SU-DHL-6 (cell line): ENCODE results near the gene KLK15.

Source experiments
- CTCF ChIP-seq: fragments of 200-600 bp; sonication (generic); IDR thresholded peaks from one replicate; pipeline ENCODE4 v1.5.1; 2017; ENCODE audit warnings: antibody characterized with exemption, mild to moderate bottlenecking, low read length, moderate library complexity; ENCODE audit not compliant: insufficient read depth, poor library complexity, severe bottlenecking
- EZH2phosphoT487 ChIP-seq: fragments of 200-600 bp; sonication (generic), shearing (Covaris generic); conservative IDR thresholded peaks from 2 replicates; pipeline ENCODE4 v1.6.1; 2018; ENCODE audit warnings: mild to moderate bottlenecking, antibody characterized with exemption, low read length, moderate library complexity, mixed read lengths

GRCh38 chr19:50880241-50880640 is 46.9 kb upstream of the KLK15 start:
- TF ChIP-seq EZH2phosphoT487 (no peak), CTCF (no peak)
